Glutamatergic neuron (in vitro differentiated cells): ENCODE data around the gene ZFP36L1. TPM values are rescaled to one million over a fixed set of nuclear protein-coding genes. Genes with fewer than 3 reads are reported as not detected.

ENCODE experiments used
- DNase-seq: peaks from one replicate; pipeline ENCODE4 v3.0.0; 2022
- H3K27ac Mint-ChIP-seq: one replicate; pipeline ENCODE4 v1.8.0; 2020; ENCODE audit warnings: mild to moderate bottlenecking, mixed read lengths, inconsistent platforms; ENCODE audit not compliant: unreplicated experiment
- H3K27me3 Mint-ChIP-seq: one replicate; pipeline ENCODE4 v1.8.0; 2020; ENCODE audit warnings: mild to moderate bottlenecking, moderate library complexity, mixed read lengths, inconsistent platforms; ENCODE audit not compliant: unreplicated experiment
- H3K36me3 Mint-ChIP-seq: one replicate; pipeline ENCODE4 v1.8.0; 2020; ENCODE audit warnings: mild to moderate bottlenecking, mixed read lengths, inconsistent platforms; ENCODE audit not compliant: unreplicated experiment
- H3K4me1 Mint-ChIP-seq: one replicate; pipeline ENCODE4 v1.8.0; 2020; ENCODE audit warnings: mild to moderate bottlenecking, low read depth, mixed read lengths, inconsistent platforms; ENCODE audit not compliant: unreplicated experiment
- H3K4me3 Mint-ChIP-seq: one replicate; pipeline ENCODE4 v1.8.0; 2020; ENCODE audit warnings: mild to moderate bottlenecking, mixed read lengths, inconsistent platforms; ENCODE audit not compliant: unreplicated experiment
- H3K9me3 Mint-ChIP-seq: one replicate; pipeline ENCODE4 v1.8.0; 2020; ENCODE audit warnings: mild to moderate bottlenecking, moderate library complexity, mixed read lengths, inconsistent platforms; ENCODE audit not compliant: unreplicated experiment
- CTCF ChIP-seq: fragments of 200-600 bp; sonication (generic); IDR thresholded peaks from one replicate; pipeline ENCODE4 v1.5.0; 2021; ENCODE audit not compliant: partially characterized antibody, unreplicated experiment
- total RNA-seq: library from RNA; stranded (reverse); fragmentation: NEBNext Ultra II Directional; extraction: Animal tissue kit (Norgen Biotek cat#: 25700); gene quantifications from one replicate; pipeline ENCODE4 v1.2.1, GENCODE V29; 2021; ENCODE audit not compliant: unreplicated experiment

ZFP36L1 gene
- total RNA-seq, 1 donor from 2014 or later = 2.7 TPM

GRCh38 chr14:68793734-68794129, 865 bp upstream of the ZFP36L1 start:
- H3K4me1 Mint-ChIP-seq = peaks cover 6% of the 10 kb centered on the region
- H3K27ac Mint-ChIP-seq = no peak overlapping the region
- peak overlapping the region; percentile 95 for H3K4me3 Mint-ChIP-seq
- TF ChIP-seq CTCF = no peak
- DNase-seq = peak; percentile 9
- H3K9me3 Mint-ChIP-seq = peaks cover 2% of the 10 kb centered on the region
- H3K27me3 Mint-ChIP-seq = peaks cover 18% of the 10 kb centered on the region
- no peaks in the 10 kb centered on the region for H3K36me3 Mint-ChIP-seq

- H3K36me3 Mint-ChIP-seq = no peaks in the 10 kb centered on the region
- no peak overlapping the region for H3K27ac Mint-ChIP-seq
- TF ChIP-seq CTCF = no peak
- DNase-seq = no peak
- H3K9me3 Mint-ChIP-seq = peaks cover 2% of the 10 kb centered on the region
- peak overlapping the region; percentile 80 for H3K4me3 Mint-ChIP-seq
- peaks cover 18% of the 10 kb centered on the region for H3K27me3 Mint-ChIP-seq
- H3K4me1 Mint-ChIP-seq = peaks cover 6% of the 10 kb centered on the region
Observed at GRCh38 chr14:68792678-68792978, 239 bp downstream of the ZFP36L1 start.

- H3K27me3 Mint-ChIP-seq = peaks cover 18% of the 10 kb centered on the region
- DNase-seq = peak; percentile 14
- H3K9me3 Mint-ChIP-seq = peaks cover 2% of the 10 kb centered on the region
- H3K27ac Mint-ChIP-seq = no peak overlapping the region
- peaks cover 6% of the 10 kb centered on the region for H3K4me1 Mint-ChIP-seq
- no peak for TF ChIP-seq CTCF
- H3K36me3 Mint-ChIP-seq = no peaks in the 10 kb centered on the region
- peak overlapping the region; percentile 80 for H3K4me3 Mint-ChIP-seq
Observed at GRCh38 chr14:68791902-68792677, 777 bp downstream of the ZFP36L1 start.

GRCh38 chr14:68791078-68791901, 1.6 kb downstream of the ZFP36L1 start:
- H3K36me3 Mint-ChIP-seq = no peaks in the 10 kb centered on the region
- H3K4me1 Mint-ChIP-seq = peaks cover 6% of the 10 kb centered on the region
- peak; percentile 9 for DNase-seq
- no peak overlapping the region for H3K27ac Mint-ChIP-seq
- peaks cover under 1% of the 10 kb centered on the region for H3K9me3 Mint-ChIP-seq
- TF ChIP-seq CTCF = no peak
- peak overlapping the region; percentile 80 for H3K4me3 Mint-ChIP-seq
- peaks cover 18% of the 10 kb centered on the region for H3K27me3 Mint-ChIP-seq

GRCh38 chr14:68790644-68791077, 2.2 kb downstream of the ZFP36L1 start:
- H3K36me3 Mint-ChIP-seq = no peaks in the 10 kb centered on the region
- peak; percentile 2 for DNase-seq
- TF ChIP-seq CTCF = no peak
- peaks cover 18% of the 10 kb centered on the region for H3K27me3 Mint-ChIP-seq
- no peak overlapping the region for H3K27ac Mint-ChIP-seq
- H3K4me1 Mint-ChIP-seq = peaks cover 6% of the 10 kb centered on the region
- no peak overlapping the region for H3K4me3 Mint-ChIP-seq
- H3K9me3 Mint-ChIP-seq = no peaks in the 10 kb centered on the region
